GM21367 (cell line): Measurements from ENCODE around the gene PBLD.

Experiments used
- ATAC-seq: cut with Tn5 transposase; IDR thresholded peaks from one replicate; pipeline ENCODE4 v1.9.1; 2021; ENCODE audit not compliant: unreplicated experiment

Gene PBLD

DNA sequence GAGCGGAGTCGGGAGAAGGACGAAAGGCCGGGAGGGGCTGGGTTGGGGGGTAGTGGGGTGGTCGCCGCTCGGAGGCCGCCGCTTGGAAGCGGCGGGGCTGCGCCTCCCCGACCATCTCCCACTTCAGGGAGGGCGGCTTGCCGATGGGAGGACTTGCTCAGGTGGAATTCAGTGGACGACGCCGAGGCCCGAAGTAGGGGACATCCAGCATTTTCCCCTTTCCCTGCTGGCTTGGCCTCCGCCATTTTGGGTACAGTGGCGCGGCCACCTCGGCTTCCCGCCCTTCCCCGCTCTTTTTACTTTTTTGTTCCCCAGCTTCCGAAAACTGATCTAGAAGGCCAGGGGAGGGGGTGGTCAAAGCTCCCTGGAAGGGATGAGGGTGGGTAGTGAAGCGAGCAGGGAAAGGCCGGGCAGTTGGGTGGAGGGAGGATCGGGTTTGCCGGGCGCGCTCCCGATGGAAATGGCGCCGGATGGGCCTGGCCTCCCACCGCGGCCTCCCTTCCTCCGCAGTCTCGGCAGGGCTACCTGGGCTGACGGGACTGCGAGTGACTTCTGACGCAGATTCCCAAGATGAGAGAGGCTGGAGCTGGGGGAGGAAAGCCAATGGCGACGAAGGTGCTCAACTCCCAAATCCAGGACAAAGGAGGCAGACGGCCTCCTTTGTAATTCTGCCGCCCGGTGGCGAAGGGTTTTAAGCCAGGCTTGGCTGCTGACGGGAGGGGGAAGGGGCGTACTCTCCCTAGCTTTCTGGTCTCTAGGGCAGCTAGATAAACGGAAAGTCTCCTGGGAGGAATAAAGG is at the start of gene PBLD:
Gene PBLD, minus strand, starts transcription at position 670 of the 799 bp plus-strand sequence. CDS start 26,084 bp downstream, outside the sequence.
- ATAC-seq: peak; percentile 18

DNA sequence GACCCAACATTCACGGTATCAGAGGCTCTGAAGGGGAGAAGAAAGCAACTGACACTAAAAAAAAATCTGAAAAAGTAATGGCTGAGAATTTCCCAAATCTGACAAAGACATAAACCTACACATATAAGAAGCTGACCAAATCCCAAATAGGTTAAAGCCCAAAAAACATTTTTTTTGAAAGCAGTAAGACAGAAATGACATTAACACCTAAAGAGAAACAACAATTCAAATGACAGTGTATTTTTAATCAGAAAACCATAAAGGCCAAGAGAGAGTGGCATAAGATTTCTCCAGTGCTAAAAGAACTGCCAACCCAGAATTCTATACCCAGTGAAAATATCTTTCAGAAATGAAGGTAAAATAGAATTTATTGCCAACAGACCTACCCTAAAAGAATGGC is 38.9 kb upstream of the PBLD start:
- ATAC-seq: no peak

DNA sequence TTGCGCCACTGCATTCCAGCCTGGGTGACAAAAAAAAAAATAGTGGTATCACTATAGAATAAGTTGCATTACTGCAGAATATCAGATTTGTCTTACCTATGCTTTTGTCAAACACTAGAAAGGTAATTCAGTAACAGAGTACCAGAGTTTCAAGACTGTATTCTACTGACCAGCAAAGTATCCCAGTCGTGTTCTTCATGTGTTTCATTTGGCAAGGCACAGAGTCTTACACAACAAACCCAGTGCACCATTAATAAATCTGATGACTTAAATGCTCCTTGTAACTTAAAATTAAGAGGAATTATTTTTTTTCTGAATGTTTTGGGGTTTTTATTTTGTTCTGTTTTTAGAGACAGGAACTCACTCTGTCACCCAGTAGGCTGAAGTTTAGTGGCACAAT is 34.4 kb upstream of the PBLD start:
- no peak for ATAC-seq

DNA sequence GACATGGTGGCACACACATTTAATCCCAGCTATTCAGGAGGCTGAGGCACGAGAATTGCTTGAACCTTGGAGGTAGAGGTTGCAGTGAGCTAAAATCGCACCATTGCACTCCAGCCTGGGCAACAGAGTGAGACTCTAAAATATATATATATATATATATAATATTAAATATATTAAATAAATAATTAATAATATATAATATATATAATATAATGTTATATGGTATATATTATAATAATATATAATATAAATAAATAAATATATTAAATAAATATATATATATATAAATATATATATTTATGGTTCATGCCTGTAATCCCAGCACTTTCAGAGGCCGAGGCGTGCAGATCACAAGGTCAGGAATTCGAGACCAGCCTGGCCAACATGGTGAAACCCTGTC is 33.9 kb upstream of the PBLD start:
- ATAC-seq: no peak

DNA sequence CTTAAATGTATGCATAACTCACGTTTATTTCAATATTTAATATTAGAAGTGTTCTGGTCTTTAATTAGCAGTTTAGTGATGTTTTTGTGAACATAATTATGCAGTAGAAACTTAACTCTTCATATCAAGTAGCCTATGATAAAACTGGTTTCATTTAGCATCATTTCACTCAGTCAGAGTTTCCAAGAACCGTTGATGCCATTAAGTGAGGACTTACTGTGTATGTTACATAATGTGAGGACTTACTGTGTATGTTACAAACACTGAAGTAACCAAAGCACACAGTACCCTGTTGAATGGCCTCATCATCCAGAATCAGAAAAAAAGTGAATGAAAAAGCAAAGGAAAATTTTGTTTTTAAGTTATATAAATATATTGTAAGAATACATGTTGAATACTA is 32.9 kb upstream of the PBLD start:
- ATAC-seq: no peak

DNA sequence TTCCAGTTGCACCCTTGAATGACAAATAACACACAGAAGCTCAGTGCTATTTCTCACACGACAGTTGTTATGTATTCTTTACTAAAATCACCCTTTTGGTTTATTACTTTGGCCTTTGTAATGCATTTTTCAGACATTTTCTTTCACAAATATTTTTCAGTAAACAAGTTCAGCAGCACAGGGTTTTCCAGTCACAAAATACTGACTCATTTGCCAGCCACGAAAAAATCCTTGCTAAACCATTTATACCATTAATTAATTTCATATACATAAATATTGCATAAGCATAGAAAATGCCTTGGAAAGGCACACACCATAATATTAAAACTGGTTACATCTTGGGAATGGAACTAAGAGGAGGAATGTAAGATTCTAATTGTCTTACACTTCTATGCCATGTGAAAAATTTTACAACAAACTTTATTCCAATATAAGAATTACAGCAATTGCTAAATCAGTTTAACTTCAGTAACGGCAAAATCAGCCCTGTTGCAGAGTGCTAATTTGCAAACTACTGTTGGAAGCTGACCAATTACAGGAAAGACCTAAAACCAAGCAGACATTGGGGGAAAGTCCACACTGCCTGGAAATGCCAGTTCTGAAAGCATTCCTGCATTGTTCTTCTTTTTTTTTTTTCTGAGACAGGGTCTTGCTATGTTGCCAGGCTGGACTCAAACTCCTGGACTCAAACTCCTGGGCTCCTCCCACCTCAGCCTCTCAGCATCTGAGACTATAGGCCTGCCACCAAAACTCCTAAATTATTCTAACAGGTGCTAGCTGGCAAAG is 31.6 kb upstream of the PBLD start:
- no peak for ATAC-seq

DNA sequence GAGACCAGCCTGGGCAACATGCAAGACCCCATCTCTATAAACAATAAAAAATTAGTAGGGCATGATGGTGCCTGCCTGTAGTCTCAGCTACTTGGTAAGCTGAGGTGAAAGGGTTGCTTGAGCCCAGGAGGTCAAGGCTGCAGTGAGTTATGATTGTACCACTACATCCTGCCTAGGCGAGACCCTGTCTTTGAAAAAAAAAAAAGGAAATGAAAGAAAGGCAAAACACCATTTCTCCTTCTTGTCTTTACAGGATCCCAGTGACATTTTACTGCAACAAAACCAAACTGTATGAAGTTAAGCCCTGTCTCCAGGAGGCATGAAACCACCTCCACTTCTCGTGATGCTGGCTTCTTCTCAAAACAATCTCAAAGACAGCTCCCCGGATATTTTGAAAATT is 29.9 kb upstream of the PBLD start:
- no peak for ATAC-seq

DNA sequence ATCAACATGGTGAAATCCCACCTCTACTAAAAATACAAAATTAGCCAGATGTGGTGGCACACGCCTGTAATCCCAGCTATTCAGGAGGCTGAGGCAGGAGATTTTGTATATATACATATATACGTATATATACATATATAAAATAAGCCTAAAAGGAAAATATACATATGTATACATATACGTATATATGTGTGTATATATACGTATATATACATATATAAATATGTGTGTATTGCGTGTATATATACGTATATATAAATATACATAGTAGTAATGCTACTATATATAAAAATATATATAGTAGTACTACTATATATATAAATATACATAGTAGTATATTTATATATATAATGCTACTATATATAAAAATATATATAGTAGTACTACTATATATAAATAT is 26.5 kb upstream of the PBLD start:
- ATAC-seq: no peak

DNA sequence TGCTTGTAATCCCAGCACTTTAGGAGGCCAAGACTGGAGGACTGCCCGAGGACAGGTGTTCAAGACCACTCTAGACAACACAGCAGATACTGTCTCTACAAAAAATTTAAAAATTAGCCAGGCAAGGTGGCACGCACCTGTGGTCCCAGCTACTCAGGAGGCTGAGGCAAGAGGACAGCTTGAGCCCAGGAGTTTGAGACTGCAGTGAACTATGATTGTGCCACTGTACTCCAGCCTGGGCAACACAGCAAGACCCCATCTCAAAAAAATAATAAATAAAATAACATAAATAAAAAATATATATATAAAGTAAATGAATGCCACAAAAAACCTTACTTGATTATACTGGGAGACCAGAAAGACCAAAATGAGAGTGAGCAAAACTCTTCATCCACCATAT is 20.8 kb upstream of the PBLD start:
- ATAC-seq: no peak

DNA sequence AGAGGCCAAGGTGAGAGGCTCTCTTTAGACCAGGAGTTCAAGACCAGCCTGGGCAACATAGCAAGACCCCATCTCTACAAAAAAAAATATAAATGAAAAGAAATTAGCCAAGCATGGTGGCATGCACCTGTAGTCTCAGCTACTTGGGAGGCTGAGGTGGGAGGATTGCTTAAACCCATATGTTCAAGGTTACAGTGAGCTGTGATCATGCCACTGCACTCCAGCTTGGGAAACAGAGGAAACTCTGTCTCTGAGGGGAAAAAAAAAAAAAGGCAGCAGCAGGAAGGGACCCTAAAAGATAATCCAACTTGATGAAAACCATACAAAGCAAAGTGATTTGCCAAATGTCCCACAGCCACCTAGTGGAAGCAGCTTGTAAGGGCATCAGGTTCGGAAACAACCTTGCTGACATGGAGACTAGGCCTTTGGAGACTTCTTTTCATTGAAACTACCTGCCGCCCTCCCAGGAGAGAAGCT is 15.6 kb upstream of the PBLD start:
- ATAC-seq: no peak

DNA sequence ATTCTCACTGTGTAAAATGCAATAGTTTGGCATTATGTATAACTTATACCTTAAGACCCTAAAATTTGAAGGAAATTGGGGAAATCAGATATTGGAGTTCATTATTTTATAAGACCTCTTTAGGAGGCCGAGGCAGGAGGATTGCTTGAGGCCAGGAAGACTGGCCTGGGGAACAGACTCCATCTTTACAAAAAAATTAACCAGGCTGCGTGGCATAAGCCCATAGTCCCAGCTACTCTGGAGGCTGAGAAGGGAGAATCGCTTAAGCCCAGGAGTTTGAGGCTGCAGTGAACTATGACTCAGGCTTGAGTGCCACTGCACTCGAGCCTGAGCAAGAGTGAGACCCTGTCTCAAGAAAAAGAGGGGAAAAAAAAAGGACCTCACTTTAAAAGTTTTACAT is 14.0 kb upstream of the PBLD start:
- no peak for ATAC-seq

DNA sequence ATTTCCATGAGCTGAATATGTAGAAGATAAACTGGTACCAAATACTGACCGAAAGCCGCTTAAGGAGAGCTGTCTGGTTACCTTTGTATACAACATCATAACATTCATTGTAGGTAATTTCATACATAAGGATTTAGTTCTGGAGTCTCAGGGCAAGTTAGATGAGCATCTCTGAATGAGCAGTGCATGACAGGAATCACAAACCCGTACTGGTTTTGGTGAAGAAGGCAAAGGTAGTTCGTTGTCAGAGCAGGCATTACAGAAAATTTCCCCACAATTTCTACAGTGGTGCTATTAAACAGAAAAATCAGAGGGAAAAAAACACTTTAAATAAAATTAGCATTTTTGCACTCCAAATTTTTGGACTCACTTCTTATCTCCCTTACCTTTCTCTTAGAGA is 12.9 kb upstream of the PBLD start:
- no peak for ATAC-seq

DNA sequence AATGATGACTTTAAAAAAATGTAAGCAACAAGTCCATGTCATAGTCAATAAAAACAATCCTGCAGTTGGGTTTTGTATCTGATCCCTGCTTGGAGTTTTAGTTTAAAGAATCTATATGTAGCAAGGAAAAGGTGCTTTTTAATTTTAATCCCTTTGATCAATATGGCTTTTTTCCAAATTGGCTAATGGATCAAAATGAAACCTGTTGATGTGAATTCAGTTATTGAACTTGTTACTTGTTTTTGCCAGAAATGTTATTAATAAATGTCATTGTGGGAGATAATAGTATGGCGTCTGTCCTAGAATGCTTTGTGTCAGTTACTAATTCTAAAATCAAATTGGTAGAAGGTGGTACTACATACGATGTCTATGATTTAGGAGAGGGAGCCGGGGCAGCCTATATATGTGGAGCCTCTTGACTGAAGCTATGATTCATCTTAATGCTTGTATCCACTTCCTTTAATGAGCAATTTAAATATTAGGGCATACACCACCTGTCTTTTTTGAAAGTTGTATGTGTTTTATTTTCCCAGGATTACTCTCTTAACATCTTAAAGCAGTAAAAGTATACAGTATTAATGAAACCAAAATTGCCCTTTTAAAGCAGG is 10.3 kb upstream of the PBLD start:
- ATAC-seq: no peak

DNA sequence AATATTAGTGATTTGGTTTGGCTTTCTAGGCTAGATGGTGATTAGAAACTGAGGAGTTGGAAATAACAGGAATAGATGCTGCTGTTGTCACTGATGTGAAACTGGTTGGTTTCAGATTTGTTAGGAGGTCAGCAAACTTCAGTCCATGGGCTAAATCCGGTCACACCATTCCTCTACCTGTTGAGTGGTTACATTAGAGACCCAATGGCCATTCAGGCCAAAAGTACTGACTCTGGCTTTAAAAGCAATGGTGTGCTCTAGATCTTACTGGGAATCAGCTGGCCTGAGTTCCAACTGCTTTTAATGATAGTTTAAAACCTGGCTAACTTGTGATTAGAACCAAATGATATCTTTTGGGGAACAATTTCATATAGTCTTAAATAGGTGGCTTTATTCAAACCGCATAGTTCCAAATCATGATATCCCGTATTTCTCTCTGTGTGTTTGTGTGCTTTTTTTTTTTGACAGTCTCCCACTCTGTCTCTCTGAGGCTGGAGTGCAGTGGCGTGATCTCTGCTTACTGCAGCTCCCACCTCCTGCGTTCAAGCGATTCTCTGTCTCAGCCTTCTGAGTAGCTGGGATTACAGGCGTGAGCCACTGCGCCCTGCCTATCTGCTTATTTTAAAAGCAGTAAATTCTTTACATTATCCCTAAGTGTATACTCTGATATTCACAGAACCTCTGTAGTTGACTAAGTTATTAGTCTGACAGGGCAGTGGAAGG is 7.8 kb upstream of the PBLD start:
- ATAC-seq: no peak

DNA sequence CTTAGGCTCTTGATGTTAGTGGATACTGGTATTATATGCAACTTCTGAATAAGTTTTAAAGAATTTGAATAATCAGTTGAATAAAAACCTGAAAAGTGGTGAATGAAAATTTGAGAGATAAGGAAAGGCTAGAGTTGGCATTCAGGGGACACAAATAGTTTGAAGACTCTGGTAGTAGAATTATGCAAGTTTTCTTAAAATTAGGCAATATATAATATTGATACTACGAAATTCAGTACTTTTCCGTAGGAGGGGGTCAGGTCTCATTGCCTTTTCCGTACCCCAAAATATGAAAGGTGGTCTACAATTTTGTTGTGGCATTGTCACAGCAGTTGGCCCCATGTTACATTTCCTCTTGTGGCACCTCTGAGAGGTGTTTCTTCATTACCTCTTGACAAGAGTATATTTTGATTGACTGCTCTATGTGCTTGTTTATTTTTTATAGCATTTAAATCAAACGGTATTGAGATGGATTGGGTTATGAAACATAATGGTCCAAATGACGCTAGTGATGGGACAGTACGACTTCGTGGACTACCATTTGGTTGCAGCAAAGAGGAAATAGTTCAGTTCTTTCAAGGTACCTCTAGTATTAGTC is 4.1 kb upstream of the PBLD start:
- no peak for ATAC-seq

DNA sequence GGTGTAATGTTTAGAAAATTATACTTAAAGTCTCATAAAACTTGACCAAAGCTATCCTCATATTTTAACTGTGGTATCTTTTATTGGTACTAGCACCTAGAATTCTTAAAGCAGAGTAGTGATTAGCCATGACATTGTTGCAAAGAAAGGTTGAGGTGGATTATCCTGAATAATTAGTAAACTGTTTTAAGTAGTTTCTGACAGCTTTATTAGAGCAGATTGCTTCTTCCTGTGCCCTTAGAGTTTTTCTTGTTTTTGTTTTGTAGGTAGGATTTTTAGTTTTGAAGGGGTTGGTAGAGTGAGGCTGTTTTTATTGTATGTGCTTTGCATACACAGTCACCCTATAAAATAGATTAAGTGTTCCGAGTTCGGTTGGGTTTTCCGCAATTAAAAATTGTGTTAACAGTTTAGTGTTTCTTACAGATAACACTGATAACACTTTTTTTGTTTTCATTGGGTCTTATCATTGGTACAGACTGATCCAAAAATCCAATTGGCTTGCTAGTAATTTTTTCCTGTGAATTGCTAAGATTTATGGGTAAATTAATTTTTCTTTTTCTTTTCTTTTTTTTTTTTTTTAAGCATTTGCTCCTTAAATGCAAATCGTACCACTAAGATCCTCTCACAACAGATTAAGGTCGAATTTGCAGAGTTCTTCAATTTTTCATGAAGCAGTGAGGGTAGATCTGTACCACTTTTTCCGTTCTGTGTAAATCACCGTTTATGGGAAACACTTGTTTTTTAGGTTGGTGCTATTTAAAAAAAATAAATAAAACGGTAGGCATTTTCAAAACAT is 2.1 kb upstream of the PBLD start:
- no peak for ATAC-seq

DNA sequence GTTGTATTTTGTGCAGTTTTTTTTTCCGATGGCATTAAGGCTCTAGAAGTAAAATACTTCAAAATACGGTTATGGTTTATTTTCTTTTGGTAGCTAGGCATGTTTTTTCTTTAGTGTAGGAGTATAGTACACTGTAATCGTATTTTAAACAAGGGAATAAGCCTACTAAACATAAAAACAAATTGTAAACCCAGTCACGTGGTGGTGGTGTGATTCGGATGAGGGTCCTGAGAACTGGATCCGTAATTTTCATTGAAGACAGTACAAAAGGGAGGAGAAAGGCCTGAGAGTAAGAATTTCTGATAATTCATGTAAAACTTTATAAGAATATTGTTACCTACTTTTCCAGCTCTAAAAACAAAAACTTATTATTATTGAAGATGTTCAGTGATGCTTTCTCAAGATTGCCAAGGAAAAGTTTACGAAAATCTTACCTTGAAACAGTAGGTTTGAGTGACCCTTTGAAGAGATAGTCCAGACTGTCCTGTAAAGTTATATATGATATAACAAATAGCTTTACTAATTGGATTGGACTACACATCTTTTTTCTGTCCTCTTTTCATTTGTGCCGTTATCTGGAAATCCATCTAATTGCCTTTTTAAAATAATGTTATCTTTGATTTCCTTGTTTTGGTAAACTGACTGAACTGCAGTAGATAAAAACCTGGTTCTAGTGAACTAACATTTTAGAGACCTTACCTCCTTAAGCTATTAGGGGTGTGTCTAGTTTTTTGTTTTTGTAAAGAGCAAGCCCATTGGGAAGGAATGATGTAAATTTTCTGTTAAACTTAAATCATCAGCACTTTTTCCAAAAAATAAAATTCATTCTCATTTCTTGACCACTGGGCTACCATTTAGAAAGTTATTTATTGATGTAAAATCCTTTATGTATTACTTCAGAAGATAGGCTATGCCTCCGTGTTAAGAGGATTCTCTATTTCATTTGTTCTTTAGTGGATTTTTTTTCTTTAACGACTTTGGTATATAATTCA is 1.0 kb upstream of the PBLD start:
- ATAC-seq: no peak

DNA sequence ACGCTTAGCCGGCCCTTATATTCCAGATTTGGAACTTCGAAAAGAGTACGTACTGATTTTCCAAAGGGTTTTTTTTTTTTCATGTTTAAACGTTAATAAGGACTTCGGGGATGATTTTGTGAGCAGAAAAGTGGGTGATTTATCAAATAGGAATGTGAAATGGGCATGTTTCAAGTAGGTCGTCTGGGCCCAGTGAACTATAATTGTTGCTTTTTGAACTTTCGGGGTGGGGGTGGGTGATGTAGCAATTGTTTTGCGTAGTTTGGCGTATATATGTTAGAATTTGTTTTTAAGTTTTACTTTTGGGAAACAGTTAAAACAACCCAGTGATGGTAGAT is 299 bp upstream of the PBLD start:
- no peak for ATAC-seq
